Measurements from ENCODE around the gene TLN1. TPM values are rescaled to one million over a fixed set of nuclear protein-coding genes. Genes with fewer than 3 reads are reported as not detected.

Gene TLN1
- total RNA-seq, 1 experiment from 2014 or later = 173 TPM

- Histone ChIP-seq H3K4me1 (ENCODE audit: insufficient read depth, low read length, poor library complexity, severe bottlenecking) (peaks cover 14% of the 10 kb centered on the region), H3K4me3 (ENCODE audit: low read depth, low read length, poor library complexity, severe bottlenecking) (peak within 1 kb of the TSS; percentile 76), H3K9me3 (ENCODE audit: low read depth, low read length, poor library complexity, severe bottlenecking) (no peaks in the 10 kb centered on the region), H3K27me3 (replicated peaks; ENCODE audit: insufficient read depth, low read depth, low read length, poor library complexity) (no peaks in the 10 kb centered on the region), H3K27ac (ENCODE audit: low read depth, low read length, poor library complexity, severe bottlenecking) (peak within 1 kb of the TSS; percentile 89), H3K36me3 (ENCODE audit: insufficient read depth, low read length, poor library complexity, severe bottlenecking) (peaks cover 32% of the 10 kb centered on the region)
- ChIA-PET POLR2A (ENCODE audit: low non-redundant PET) (no interaction called here), CTCF (interaction anchor here (1.4 kb wide), 2 partner anchors 32 to 161 kb away, joined by 3 to 5 read pairs; no protein-coding TSS in a partner anchor)
- intact Hi-C loops (cut with micrococcal nuclease; ENCODE audit: unreplicated experiment) = no loop called here
- DNase-seq (ENCODE audit: low spot score) = peak; percentile 84
- peak; percentile 46 for TF ChIP-seq CTCF (conservative IDR thresholded peaks at IDR 0.05; ENCODE audit: low read depth, low read length)
- no peak for TF ChIP-seq EZH2 (IDR thresholded peaks at IDR 0.05; ENCODE audit: borderline replicate concordance, low read depth, low read length, poor library complexity, severe bottlenecking)
- TSS peak; percentile 32 for BruUV-seq (replicated peaks)
These were observed 67.2 kb downstream of the TLN1 start, which contains the start of gene ARHGEF39 for GRCh38 chr9:35664531-35665470. ARHGEF39 (minus strand) TSS chr9:35665195; CDS start chr9:35665169, 26 bp downstream.

- DNase-seq (ENCODE audit: low spot score) = no peak
- H3K36me3 ChIP-seq (ENCODE audit: insufficient read depth, low read length, poor library complexity, severe bottlenecking) = peaks cover 32% of the 10 kb centered on the region
- H3K4me3 ChIP-seq (ENCODE audit: low read depth, low read length, poor library complexity, severe bottlenecking) = no peak overlapping the region
- intact Hi-C loops (cut with micrococcal nuclease; ENCODE audit: unreplicated experiment) = no loop called here
- H3K4me1 ChIP-seq (ENCODE audit: insufficient read depth, low read length, poor library complexity, severe bottlenecking) = peaks cover 21% of the 10 kb centered on the region
- no peaks in the 10 kb centered on the region for H3K9me3 ChIP-seq (ENCODE audit: low read depth, low read length, poor library complexity, severe bottlenecking)
- no peak for TF ChIP-seq CTCF (conservative IDR thresholded peaks at IDR 0.05; ENCODE audit: low read depth, low read length)
- TF ChIP-seq EZH2 (IDR thresholded peaks at IDR 0.05; ENCODE audit: borderline replicate concordance, low read depth, low read length, poor library complexity, severe bottlenecking) = no peak
- no peaks in the 10 kb centered on the region for H3K27me3 ChIP-seq (replicated peaks; ENCODE audit: insufficient read depth, low read depth, low read length, poor library complexity)
- ChIA-PET POLR2A (ENCODE audit: low non-redundant PET) (no interaction called here), CTCF (no interaction called here)
- peak overlapping the region; percentile 24 for H3K27ac ChIP-seq (ENCODE audit: low read depth, low read length, poor library complexity, severe bottlenecking)
- no TSS peak for BruUV-seq (replicated peaks)
These were observed 69.6 kb downstream of the TLN1 start for GRCh38 chr9:35662437-35662836.

- TF ChIP-seq EZH2 (IDR thresholded peaks at IDR 0.05; ENCODE audit: borderline replicate concordance, low read depth, low read length, poor library complexity, severe bottlenecking) (no peak), CTCF (conservative IDR thresholded peaks at IDR 0.05; ENCODE audit: low read depth, low read length) (no peak)
- ChIA-PET POLR2A (ENCODE audit: low non-redundant PET) (no interaction called here), CTCF (interaction anchor here (0.9 kb wide), 1 partner anchor 35 kb away, joined by 5 read pairs; no protein-coding TSS in a partner anchor)
- H3K4me1 ChIP-seq (ENCODE audit: insufficient read depth, low read length, poor library complexity, severe bottlenecking) = peaks cover 21% of the 10 kb centered on the region
- DNase-seq (ENCODE audit: low spot score) = no peak
- BruUV-seq (replicated peaks) = no TSS peak
- H3K27me3 ChIP-seq (replicated peaks; ENCODE audit: insufficient read depth, low read depth, low read length, poor library complexity) = no peaks in the 10 kb centered on the region
- peak overlapping the region; percentile 25 for H3K27ac ChIP-seq (ENCODE audit: low read depth, low read length, poor library complexity, severe bottlenecking)
- H3K4me3 ChIP-seq (ENCODE audit: low read depth, low read length, poor library complexity, severe bottlenecking) = no peak overlapping the region
- H3K36me3 ChIP-seq (ENCODE audit: insufficient read depth, low read length, poor library complexity, severe bottlenecking) = peaks cover 32% of the 10 kb centered on the region
- intact Hi-C loops (cut with micrococcal nuclease; ENCODE audit: unreplicated experiment) = no loop called here
- no peaks in the 10 kb centered on the region for H3K9me3 ChIP-seq (ENCODE audit: low read depth, low read length, poor library complexity, severe bottlenecking)
These were observed 70.1 kb downstream of the TLN1 start for GRCh38 chr9:35661756-35662350.

Data from A673 (cell line).